ENCODE measurements around the gene BCAS3. TPM values are rescaled to one million over a fixed set of nuclear protein-coding genes. Genes with fewer than 3 reads are reported as not detected.

Gene BCAS3
- total and polyA plus RNA-seq, 4 donors, result 5.8 to 24.6 (median 10.1) TPM

DNA sequence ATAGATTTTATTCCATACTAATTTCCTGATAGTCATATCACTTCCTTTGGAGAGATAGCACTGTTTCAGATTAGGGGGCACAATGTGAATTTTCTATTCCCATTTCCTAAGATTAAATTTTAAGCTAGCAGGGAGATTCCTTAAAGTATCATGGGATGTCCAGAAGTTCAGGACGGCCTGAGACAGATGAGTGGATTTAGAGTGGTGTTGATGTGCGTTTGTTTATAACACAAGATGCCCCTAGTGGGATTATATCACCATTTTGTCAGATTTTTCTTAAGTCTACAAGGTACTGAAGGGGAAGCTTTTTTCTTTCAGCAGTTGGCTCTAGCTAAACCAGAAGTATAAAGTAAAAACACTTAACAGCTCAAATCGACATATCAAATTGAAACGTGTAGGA is 538.4 kb downstream of the BCAS3 start:
- WGBS, result 96% methylated on average over 4 of the region's 4 CpGs
- Histone ChIP-seq H3K4me3 (ENCODE audit: low read depth in 1 of 3, low read length in 3 of 3) (no peak overlapping the region), H3K9ac (ENCODE audit: low read depth in 1 of 2, low read length in 2 of 2) (no peak overlapping the region), H3K36me3 (ENCODE audit: control insufficient read depth in 4 of 4, insufficient read depth in 3 of 4, low read depth in 1 of 4, low read length in 3 of 4) (no peaks in the 10 kb centered on the region), H3K27me3 (ENCODE audit: control insufficient read depth in 4 of 4, insufficient read depth in 4 of 4, low read length in 3 of 4) (no peaks in the 10 kb centered on the region), H3K9me3 (ENCODE audit: control insufficient read depth in 4 of 4, low read length in 3 of 4) (no peaks in the 10 kb centered on the region), H3K27ac (ENCODE audit: low read depth in 1 of 2, low read length in 2 of 2) (no peak overlapping the region), H3K4me1 (ENCODE audit: control insufficient read depth in 4 of 4, insufficient read depth in 4 of 4, low read length in 3 of 4) (no peaks in the 10 kb centered on the region)
- TF ChIP-seq, protein P1, sequence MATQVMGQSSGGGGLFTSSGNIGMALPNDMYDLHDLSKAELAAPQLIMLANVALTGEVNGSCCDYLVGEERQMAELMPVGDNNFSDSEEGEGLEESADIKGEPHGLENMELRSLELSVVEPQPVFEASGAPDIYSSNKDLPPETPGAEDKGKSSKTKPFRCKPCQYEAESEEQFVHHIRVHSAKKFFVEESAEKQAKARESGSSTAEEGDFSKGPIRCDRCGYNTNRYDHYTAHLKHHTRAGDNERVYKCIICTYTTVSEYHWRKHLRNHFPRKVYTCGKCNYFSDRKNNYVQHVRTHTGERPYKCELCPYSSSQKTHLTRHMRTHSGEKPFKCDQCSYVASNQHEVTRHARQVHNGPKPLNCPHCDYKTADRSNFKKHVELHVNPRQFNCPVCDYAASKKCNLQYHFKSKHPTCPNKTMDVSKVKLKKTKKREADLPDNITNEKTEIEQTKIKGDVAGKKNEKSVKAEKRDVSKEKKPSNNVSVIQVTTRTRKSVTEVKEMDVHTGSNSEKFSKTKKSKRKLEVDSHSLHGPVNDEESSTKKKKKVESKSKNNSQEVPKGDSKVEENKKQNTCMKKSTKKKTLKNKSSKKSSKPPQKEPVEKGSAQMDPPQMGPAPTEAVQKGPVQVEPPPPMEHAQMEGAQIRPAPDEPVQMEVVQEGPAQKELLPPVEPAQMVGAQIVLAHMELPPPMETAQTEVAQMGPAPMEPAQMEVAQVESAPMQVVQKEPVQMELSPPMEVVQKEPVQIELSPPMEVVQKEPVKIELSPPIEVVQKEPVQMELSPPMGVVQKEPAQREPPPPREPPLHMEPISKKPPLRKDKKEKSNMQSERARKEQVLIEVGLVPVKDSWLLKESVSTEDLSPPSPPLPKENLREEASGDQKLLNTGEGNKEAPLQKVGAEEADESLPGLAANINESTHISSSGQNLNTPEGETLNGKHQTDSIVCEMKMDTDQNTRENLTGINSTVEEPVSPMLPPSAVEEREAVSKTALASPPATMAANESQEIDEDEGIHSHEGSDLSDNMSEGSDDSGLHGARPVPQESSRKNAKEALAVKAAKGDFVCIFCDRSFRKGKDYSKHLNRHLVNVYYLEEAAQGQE (IDR thresholded peaks at IDR 0.05), result no peak
- TF ChIP-seq FOXA2 (IDR thresholded peaks at IDR 0.05) (no peak), NR2F2 (IDR thresholded peaks at IDR 0.05) (no peak), HNF4A (conservative IDR thresholded peaks at IDR 0.05) (no peak), RXRA (IDR thresholded peaks at IDR 0.05) (no peak), SP1 (IDR thresholded peaks at IDR 0.05) (no peak), RAD21 (IDR thresholded peaks at IDR 0.05) (no peak)
- TF ChIP-seq, protein P2, sequence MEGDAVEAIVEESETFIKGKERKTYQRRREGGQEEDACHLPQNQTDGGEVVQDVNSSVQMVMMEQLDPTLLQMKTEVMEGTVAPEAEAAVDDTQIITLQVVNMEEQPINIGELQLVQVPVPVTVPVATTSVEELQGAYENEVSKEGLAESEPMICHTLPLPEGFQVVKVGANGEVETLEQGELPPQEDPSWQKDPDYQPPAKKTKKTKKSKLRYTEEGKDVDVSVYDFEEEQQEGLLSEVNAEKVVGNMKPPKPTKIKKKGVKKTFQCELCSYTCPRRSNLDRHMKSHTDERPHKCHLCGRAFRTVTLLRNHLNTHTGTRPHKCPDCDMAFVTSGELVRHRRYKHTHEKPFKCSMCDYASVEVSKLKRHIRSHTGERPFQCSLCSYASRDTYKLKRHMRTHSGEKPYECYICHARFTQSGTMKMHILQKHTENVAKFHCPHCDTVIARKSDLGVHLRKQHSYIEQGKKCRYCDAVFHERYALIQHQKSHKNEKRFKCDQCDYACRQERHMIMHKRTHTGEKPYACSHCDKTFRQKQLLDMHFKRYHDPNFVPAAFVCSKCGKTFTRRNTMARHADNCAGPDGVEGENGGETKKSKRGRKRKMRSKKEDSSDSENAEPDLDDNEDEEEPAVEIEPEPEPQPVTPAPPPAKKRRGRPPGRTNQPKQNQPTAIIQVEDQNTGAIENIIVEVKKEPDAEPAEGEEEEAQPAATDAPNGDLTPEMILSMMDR (IDR thresholded peaks at IDR 0.05; ENCODE audit: low read depth, low read length, missing input control), result no peak
- TF ChIP-seq, protein P3, sequence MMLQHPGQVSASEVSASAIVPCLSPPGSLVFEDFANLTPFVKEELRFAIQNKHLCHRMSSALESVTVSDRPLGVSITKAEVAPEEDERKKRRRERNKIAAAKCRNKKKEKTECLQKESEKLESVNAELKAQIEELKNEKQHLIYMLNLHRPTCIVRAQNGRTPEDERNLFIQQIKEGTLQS (IDR thresholded peaks at IDR 0.05), result no peak
- TF ChIP-seq, protein P4, sequence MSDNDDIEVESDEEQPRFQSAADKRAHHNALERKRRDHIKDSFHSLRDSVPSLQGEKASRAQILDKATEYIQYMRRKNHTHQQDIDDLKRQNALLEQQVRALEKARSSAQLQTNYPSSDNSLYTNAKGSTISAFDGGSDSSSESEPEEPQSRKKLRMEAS (IDR thresholded peaks at IDR 0.05), result no peak
- no peak for DNase-seq (ENCODE audit: low spot score)

DNA sequence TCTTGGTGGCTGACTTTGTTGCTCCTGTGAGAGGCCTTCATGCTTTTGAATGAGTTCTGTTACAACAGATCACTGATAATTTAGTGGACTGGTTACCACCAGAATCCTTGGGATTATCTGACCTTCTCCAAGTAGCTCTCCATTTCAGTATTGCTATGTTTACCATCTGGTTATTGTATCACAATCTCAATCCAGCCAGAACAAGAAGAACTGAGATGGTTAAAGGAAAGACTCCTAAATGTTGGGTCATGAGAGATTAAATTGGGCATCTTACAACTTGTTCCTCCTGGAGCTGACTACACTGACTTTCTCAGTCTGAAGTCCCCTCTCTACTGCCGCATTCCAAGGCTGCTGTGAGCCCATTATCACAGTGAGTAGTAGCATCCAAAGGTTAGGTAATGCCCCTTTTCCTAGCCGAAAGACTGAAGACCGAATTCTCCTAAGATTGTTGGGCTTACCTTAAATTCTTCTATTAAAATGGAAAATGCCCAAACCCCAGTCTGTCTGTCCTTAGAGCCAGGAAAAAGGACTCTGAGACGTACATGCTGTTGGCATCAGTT is 540.3 kb downstream of the BCAS3 start:
- Histone ChIP-seq H3K27me3 (ENCODE audit: control insufficient read depth in 4 of 4, insufficient read depth in 4 of 4, low read length in 3 of 4) (no peaks in the 10 kb centered on the region), H3K4me3 (ENCODE audit: low read depth in 1 of 3, low read length in 3 of 3) (no peak overlapping the region), H3K4me1 (ENCODE audit: control insufficient read depth in 4 of 4, insufficient read depth in 4 of 4, low read length in 3 of 4) (peaks cover 0 to 1% (median 0%) of the 10 kb centered on the region in 4 donors), H3K27ac (ENCODE audit: low read depth in 1 of 2, low read length in 2 of 2) (peak overlapping the region; percentile 19 to 56), H3K9ac (ENCODE audit: low read depth in 1 of 2, low read length in 2 of 2) (no peak overlapping the region), H3K36me3 (ENCODE audit: control insufficient read depth in 4 of 4, insufficient read depth in 3 of 4, low read depth in 1 of 4, low read length in 3 of 4) (no peaks in the 10 kb centered on the region), H3K9me3 (ENCODE audit: control insufficient read depth in 4 of 4, low read length in 3 of 4) (no peaks in the 10 kb centered on the region)
- no peak for DNase-seq (ENCODE audit: low spot score)
- 90% methylated on average over 4 of the region's 4 CpGs for WGBS
- TF ChIP-seq, protein P4 (IDR thresholded peaks at IDR 0.05), result no peak
- TF ChIP-seq HNF4A (conservative IDR thresholded peaks at IDR 0.05) (no peak), SP1 (IDR thresholded peaks at IDR 0.05) (no peak)
- TF ChIP-seq, protein P3 (IDR thresholded peaks at IDR 0.05), result no peak
